ENCODE data around the gene VPS36.

Gene VPS36

GRCh38 chr13:52459668-52460067 lies 9.2 kb upstream of the VPS36 start:
- DNase-seq (ENCODE audit: low read depth), result peak; percentile 87
- no peak overlapping the region for H3K4me3 ChIP-seq (ENCODE audit: control insufficient read depth, low read depth, low read length)
- no peak for TF ChIP-seq CTCF (conservative IDR thresholded peaks at IDR 0.05; ENCODE audit: control insufficient read depth, insufficient read depth, low read depth, low read length)

- DNase-seq (ENCODE audit: low read depth), result peak; percentile 49
- no peak for TF ChIP-seq CTCF (conservative IDR thresholded peaks at IDR 0.05; ENCODE audit: control insufficient read depth, insufficient read depth, low read depth, low read length)
- H3K4me3 ChIP-seq (ENCODE audit: control insufficient read depth, low read depth, low read length), result peak overlapping the region; percentile 54
Measured at GRCh38 chr13:52455677-52456041, 5.2 kb upstream of the VPS36 start.

GRCh38 chr13:52454820-52455676 lies 4.6 kb upstream of the VPS36 start, which contains the start of gene CKAP2:
CKAP2 (plus strand) TSS chr13:52455478; CDS start chr13:52455557, 79 bp downstream.
- TF ChIP-seq CTCF (conservative IDR thresholded peaks at IDR 0.05; ENCODE audit: control insufficient read depth, insufficient read depth, low read depth, low read length), result no peak

GRCh38 chr13:52454459-52454819 lies 4.0 kb upstream of the VPS36 start:
- no peak for TF ChIP-seq CTCF (conservative IDR thresholded peaks at IDR 0.05; ENCODE audit: control insufficient read depth, insufficient read depth, low read depth, low read length)
- no peak for DNase-seq (ENCODE audit: low read depth)
- peak overlapping the region; percentile 54 for H3K4me3 ChIP-seq (ENCODE audit: control insufficient read depth, low read depth, low read length)

More at GRCh38 chr13:52454820-52455676, 4.6 kb upstream of the VPS36 start, which contains the start of gene CKAP2:
- H3K4me3 ChIP-seq (ENCODE audit: control insufficient read depth, low read depth, low read length), result peak within 1 kb of the TSS; percentile 54
- peak; percentile 92 for DNase-seq (ENCODE audit: low read depth)

- DNase-seq (ENCODE audit: low read depth), result no peak
- no peak for TF ChIP-seq CTCF (conservative IDR thresholded peaks at IDR 0.05; ENCODE audit: control insufficient read depth, insufficient read depth, low read depth, low read length)
- no peak overlapping the region for H3K4me3 ChIP-seq (ENCODE audit: control insufficient read depth, low read depth, low read length)
Measured at GRCh38 chr13:52452470-52452869, 2.0 kb upstream of the VPS36 start.

- no peak for DNase-seq (ENCODE audit: low read depth)
- TF ChIP-seq CTCF (conservative IDR thresholded peaks at IDR 0.05; ENCODE audit: control insufficient read depth, insufficient read depth, low read depth, low read length), result no peak
- H3K4me3 ChIP-seq (ENCODE audit: control insufficient read depth, low read depth, low read length), result no peak overlapping the region
Measured at GRCh38 chr13:52451135-52451804, 836 bp upstream of the VPS36 start.

Data from fibroblast of mammary gland (primary cell).